Measurements from ENCODE around the gene DLGAP3. TPM values are rescaled to one million over a fixed set of nuclear protein-coding genes. Genes with fewer than 3 reads are reported as not detected.

The DLGAP3 gene
- total and polyA plus RNA-seq, 2 experiments from 2014 or later = 0.42 to 0.48 TPM

DNA sequence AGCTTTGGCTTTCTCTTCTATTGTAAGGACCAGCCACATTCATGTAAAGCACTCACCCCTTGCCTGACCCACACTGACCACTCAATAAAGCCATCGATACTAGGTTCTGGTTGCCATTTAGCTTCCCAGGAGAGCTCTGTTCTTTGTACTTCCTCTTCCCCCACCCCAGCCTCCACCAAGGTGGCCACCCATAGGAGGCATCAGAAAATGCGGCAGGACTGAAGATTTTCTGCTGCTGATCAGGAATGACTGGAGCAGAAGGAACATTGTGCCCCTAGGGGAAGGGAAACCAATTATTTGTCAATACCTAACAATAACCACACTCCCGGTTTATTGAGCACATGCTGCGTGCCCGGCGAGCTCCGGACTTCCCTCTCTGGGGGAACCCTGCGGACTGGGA, 64.7 kb downstream of the DLGAP3 start:
- H3K27me3 ChIP-seq = peaks cover 49% of the 10 kb centered on the region

DNA sequence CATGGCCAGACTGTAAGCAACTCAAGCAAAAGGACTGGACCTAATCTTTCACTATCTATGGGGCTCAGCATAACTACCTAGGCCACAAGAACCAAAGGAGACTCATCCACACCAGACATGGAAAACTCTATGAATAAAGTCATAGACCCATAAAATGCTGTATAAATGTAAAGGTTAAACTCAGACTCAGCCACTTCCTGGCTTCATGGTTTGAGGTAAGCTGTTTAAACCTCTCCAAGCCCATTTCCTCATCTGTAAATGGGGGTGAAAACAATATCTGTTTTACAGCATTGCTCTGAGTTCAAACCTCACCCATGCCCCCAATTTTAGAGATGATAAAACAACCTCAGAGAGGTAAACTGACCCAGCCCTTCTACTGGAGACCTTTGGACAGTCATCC, 65.9 kb downstream of the DLGAP3 start:
- Histone ChIP-seq H3K27ac (no peak overlapping the region), H3K4me3 (no peak overlapping the region), H3K27me3 (peaks cover 49% of the 10 kb centered on the region), H3K4me1 (ENCODE audit: low read depth) (peaks cover 3% of the 10 kb centered on the region), H3K36me3 (no peaks in the 10 kb centered on the region), H3K9me3 (ENCODE audit: low read depth) (no peaks in the 10 kb centered on the region)
- DNase-seq (ENCODE audit: low read depth in 1 of 2, low spot score in 1 of 2) = no peak
- TF ChIP-seq, protein P1, sequence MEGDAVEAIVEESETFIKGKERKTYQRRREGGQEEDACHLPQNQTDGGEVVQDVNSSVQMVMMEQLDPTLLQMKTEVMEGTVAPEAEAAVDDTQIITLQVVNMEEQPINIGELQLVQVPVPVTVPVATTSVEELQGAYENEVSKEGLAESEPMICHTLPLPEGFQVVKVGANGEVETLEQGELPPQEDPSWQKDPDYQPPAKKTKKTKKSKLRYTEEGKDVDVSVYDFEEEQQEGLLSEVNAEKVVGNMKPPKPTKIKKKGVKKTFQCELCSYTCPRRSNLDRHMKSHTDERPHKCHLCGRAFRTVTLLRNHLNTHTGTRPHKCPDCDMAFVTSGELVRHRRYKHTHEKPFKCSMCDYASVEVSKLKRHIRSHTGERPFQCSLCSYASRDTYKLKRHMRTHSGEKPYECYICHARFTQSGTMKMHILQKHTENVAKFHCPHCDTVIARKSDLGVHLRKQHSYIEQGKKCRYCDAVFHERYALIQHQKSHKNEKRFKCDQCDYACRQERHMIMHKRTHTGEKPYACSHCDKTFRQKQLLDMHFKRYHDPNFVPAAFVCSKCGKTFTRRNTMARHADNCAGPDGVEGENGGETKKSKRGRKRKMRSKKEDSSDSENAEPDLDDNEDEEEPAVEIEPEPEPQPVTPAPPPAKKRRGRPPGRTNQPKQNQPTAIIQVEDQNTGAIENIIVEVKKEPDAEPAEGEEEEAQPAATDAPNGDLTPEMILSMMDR (IDR thresholded peaks at IDR 0.05; ENCODE audit: low read depth, low read length) = no peak

More for the DNA sequence above, 64.7 kb downstream of the DLGAP3 start:
- Histone ChIP-seq H3K4me1 (ENCODE audit: low read depth) (no peaks in the 10 kb centered on the region), H3K4me3 (no peak overlapping the region), H3K9me3 (ENCODE audit: low read depth) (no peaks in the 10 kb centered on the region), H3K27ac (no peak overlapping the region), H3K36me3 (no peaks in the 10 kb centered on the region)
- DNase-seq (ENCODE audit: low read depth in 1 of 2, low spot score in 1 of 2) = no peak
- TF ChIP-seq, protein P1 (IDR thresholded peaks at IDR 0.05; ENCODE audit: low read depth, low read length) = no peak

DNA sequence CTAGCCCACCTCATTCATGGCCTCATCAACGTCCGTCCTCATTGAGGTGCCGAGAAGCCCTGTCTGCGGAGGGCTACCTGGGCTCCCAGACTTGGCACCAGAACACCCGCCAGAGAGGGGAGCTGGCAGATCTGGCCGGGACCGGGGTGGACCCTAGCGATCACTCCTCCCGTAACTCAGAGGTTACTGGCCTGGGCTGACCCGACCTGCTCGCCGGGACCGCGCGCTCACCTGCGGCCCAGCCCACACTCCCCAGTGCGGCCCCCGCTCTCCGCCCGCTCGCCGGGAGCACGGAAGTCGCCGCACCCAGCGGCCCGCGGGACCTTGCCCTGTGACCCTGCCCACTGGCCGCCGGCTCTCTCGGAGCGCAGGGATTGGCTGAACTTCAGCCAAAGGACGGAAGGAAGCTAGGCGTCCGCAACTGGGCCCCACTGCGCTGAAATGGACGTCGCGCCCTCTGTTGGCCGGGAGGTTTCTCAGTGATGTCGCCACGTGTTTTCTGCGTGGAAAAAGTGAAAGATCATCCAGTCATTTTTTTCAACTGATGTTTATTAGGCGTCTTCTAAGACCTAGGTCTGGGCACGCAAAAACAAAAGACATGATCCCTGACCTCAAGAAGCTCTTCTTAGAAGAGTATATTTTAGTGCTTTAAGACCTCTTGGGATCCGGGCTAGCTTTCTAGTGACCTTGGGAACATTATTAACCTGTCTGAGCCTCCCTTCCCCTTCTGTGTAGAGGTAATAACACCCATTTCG, 69.8 kb downstream of the DLGAP3 start, which contains the start of gene SMIM12:
SMIM12 (minus strand) TSS at position 304 of the 755 bp plus-strand sequence. CDS start 3,772 bp downstream, outside the sequence.
- H3K27ac ChIP-seq = peak within 1 kb of the TSS; percentile 41

DNA sequence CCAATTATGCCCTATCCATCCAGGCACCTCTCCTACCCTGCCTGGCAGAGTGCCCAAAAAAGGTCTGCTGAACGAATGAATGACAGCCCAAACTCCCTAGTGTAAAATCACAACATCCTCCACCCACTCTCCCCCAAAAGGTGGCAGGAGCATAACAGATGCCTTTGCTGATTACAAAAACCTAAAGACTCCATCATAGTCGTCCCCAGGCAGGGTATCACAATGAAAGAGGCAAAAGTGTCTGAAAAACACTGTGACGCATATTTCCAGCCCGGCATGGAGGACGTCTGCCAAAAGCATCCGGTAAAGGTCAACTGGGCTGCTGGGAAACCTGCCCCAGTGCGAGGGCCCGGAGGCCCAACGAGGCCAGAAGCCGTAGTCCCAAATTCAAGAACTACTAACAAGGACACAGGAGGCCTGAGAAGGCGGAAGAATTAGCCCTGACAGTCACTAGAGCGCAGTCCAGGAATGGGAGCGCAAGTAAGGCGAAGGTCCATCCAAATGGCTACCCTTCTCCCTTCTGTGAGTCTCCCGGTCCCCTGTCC, 70.5 kb downstream of the DLGAP3 start:
- Histone ChIP-seq H3K4me3 (peak overlapping the region; percentile 62), H3K27ac (peak overlapping the region; percentile 41), H3K9me3 (ENCODE audit: low read depth) (no peaks in the 10 kb centered on the region), H3K36me3 (peaks cover 6% of the 10 kb centered on the region), H3K4me1 (ENCODE audit: low read depth) (peaks cover 6% of the 10 kb centered on the region), H3K27me3 (peaks cover 27% of the 10 kb centered on the region)
- DNase-seq (ENCODE audit: low read depth in 1 of 2, low spot score in 1 of 2) = peak; percentile 16 to 56
- TF ChIP-seq, protein P1 (IDR thresholded peaks at IDR 0.05; ENCODE audit: low read depth, low read length) = no peak

More for the DNA sequence above, 69.8 kb downstream of the DLGAP3 start, which contains the start of gene SMIM12:
- peak; percentile 95 for DNase-seq (ENCODE audit: low read depth in 1 of 2, low spot score in 1 of 2)
- Histone ChIP-seq H3K4me1 (ENCODE audit: low read depth) (peaks cover 6% of the 10 kb centered on the region), H3K27me3 (peaks cover 33% of the 10 kb centered on the region), H3K36me3 (peaks cover 3% of the 10 kb centered on the region), H3K9me3 (ENCODE audit: low read depth) (no peaks in the 10 kb centered on the region), H3K4me3 (peak within 1 kb of the TSS; percentile 62)
- TF ChIP-seq, protein P1 (IDR thresholded peaks at IDR 0.05; ENCODE audit: low read depth, low read length) = peak; percentile 84

DNA sequence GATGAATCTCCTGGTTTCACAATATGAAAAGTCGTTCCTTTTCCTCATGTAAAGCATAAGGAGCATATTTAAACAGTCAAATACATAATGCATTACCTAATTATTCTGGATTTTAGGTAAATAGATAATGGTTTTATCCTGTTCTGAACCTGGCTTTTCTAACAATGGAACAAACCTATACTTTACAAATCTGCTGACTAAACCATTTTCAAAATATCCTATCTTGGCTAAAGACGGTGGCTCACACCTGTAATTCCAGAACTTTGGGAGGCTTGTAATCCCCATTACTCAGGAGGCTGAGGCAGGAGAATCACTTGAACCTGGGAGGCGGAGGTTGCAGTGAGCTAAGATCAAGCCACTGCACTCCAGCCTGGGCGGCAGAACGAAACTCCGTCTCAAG, 72.8 kb downstream of the DLGAP3 start:
- Histone ChIP-seq H3K27ac (no peak overlapping the region), H3K4me3 (no peak overlapping the region), H3K4me1 (ENCODE audit: low read depth) (peaks cover 6% of the 10 kb centered on the region), H3K36me3 (peaks cover 6% of the 10 kb centered on the region), H3K9me3 (ENCODE audit: low read depth) (no peaks in the 10 kb centered on the region), H3K27me3 (peaks cover 4% of the 10 kb centered on the region)
- DNase-seq (ENCODE audit: low read depth in 1 of 2, low spot score in 1 of 2) = no peak
- TF ChIP-seq, protein P1 (IDR thresholded peaks at IDR 0.05; ENCODE audit: low read depth, low read length) = no peak

All from cardiac muscle cell (in vitro differentiated cells and primary cell).